ENCODE measurements around the gene GAD1.

Gene GAD1

DNA sequence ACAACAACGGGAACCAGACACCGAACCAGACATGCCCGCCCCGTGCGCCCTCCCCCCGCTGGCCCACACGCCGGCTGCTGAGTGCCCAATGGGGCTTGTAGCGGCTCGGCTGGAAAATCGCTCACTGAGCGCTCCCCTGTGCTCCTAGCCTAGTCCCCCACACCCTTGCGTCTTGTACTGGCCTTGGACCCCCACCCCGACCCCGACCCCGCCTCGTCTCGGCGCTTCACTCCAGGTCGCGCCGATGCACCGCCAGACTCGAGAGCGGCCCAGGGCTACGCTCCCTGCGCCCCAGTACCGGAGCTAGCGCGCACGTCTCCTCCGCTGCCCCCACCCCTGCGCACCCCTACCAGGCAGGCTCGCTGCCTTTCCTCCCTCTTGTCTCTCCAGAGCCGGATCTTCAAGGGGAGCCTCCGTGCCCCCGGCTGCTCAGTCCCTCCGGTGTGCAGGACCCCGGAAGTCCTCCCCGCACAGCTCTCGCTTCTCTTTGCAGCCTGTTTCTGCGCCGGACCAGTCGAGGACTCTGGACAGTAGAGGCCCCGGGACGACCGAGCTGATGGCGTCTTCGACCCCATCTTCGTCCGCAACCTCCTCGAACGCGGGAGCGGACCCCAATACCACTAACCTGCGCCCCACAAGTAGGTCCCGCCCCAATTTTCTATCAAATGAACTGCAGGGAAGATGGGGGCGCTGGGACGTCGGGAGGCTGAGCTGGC lies 1.5 kb downstream of the GAD1 start:
- DNase-seq (ENCODE audit: low read depth in 2 of 2), result no peak

DNA sequence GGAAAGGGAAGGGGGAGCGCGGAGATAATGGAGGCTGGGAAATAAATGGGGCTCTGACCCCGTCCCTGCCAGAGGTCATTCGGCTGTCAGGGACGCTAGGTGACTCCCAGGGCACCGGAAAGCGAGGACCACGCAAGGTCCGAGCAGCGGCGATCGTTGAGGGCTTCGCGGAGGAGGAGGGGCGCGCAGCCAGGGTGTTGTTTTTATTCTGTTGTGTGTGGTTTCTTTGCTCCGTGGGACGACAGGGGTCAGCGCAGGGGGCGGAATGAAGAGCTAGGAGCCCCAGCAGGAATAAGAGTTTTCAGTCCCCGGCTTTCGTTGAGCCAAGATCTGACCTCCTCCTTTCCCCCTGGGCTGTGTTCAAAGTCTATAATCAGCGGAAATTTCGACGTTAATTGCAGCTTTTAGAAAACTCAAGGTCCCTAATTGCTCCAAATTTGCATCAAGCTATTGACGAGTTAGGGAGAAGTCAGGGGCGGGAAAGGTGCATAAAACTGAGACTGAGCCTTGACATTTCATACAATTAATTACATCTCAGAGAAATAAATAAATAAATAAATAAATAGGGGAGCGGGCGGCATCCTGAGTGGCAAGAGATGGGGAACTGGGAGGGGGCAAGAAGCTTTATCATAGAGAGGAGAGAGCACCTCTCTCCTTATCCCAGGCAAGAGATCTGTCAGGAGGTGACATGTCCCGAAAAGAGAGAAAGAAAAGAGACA lies 2.2 kb downstream of the GAD1 start:
- DNase-seq (ENCODE audit: low read depth in 2 of 2), result no peak

DNA sequence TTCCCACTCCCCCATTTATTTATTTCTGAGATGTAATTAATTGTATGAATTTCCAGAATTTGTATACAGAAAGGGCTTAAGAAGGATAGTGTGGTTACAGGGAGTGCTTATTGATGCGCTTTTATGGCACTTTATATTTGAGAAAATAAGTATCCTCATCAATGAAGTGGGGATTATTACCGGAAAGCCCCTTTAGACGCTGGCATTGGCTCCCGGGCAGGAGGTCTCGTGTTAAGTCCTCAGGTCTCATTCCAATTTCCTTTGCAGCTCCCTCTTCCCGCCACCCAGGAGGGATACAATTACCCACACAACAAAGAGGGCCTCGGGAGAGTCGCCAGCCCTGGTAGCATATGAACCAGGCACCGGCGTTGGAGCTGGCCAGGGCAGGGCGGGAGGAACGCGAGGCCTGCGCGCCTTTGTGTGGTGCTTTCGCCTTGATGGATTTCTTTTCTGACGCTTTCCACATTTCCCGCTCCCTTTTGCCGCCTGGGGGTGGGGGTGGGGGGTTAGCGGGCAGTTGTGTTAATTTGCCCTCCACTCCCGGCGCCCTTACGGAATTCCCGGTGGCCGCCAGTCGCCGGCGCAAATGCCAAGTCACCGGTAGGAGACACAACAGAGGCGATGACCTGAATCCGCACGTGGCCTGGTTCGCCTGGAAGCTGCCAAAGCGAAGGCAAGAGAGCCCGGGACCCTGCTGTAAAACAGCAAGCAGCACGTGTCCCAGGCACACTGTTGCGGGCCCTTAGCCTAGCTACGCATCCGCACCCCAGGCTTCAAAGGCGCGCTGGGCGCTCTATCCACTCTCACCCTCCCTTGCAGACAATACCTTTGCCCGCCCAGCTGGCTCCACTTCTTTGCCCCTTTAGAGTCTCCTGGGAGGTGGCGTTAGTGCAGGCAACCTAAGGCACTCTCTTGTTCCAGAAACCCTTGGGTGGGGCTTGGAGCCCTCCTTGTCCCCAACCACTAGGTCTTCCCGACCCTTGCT lies 3.3 kb downstream of the GAD1 start:
- DNase-seq (ENCODE audit: low read depth in 2 of 2), result no peak

DNA sequence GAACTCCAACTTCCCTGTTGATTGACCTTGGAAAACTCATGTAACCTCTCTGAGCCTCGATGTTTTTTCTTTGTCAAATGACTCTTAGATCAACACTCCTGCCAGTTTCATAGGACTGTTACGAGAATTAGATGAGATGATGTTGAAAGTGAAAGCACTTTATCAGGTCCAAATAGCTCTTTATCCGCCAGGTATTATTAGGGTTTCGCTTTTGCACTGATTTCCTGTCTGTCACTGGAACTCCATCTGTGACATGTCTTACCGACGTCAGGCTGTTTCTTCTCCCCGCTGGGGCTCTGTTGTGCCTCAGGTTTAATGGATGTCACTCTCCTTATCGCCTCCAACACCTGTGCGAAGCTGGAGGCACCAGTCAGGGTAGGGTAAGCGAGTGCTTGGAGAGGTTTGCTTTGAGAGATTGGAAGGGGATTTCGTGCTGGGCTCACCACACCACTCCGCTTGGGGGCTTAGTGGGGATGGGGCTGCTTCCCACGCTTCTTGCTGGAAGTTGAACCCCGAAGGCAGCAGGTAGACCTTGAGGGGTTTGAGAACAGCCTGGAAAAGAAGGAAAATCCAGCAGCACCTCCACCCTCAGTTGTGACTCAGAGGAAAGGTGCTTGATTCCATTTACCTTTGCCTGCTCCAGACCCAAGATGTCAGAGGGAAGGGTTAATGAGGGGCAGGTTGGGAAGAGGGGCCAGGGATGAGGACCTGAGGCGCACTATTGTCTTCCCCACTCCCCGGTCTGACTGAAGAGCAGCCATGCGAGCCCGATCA lies 4.3 kb downstream of the GAD1 start:
- DNase-seq (ENCODE audit: low read depth in 2 of 2), result no peak

DNA sequence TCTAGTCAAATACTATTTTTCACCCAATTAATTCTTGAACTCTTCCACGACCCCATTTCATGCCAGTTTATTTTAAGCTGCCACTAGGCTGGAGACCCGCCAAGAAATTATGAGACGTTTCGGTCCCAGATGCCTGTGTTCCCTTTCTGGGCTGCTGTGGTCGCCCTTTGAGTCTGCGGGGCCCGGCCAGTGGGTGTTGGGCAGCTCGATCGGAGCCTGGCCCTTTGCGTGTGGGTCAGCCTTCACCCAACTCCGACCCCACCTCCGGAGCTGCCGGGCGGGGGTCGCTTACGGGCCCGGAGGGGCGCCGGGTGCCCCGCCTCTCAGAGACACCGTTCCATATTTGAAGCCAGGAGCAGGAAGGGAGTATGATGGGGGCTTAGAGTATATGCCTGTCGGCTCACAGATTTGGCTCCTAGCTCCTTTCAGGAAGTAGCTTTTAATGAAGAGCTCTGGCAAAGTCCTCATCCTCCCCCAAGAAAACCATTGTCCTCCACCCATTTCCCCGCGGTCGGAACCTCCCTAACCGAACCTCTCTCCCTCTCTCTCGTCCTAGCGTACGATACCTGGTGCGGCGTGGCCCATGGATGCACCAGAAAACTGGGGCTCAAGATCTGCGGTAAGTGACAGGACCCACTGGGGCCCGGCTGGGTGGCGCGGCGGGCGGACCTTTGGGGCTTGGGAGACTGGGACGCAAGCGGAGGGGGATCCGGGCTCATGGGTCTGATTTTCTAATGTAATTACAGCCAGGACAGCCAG lies 5.0 kb downstream of the GAD1 start:
- DNase-seq (ENCODE audit: low read depth in 2 of 2), result no peak

DNA sequence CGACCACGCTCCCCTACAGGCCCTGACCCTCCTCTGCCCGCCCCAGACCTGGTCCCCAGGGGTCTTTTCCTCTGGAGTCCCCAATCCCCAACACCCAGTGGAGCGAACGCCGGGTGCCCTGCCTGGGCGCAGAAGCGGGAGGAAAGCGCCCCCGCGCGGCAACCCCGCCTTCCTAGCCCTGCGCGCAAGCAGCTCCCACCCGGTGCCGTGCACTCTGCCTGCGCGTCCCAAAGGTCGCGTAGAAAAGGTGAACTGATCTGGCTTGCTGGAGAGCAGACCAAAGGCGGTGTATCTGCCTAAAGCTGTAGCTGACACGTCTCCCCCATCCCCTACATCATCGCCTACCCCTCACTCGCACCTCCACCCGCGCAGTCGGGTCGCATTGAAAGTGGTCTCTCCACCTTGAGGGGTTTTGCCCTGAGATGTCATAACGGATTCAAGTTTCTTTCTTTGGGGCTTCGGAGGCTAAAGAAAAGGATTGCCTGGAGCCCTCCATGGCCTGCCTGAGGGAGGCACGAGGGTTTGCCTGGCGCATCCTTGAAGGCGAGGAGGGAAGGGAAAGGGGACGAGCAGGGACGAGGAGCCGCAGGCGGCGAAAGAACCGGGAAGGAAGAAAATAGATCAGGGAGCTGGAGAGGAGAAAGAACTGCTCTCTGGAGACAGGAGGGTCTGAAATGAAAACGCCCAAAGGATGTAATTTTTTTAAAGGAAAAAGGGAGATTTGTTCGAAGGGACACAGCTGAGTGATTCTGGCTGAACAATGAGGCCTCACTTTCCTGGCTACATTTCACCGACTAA lies 5.8 kb downstream of the GAD1 start:
- DNase-seq (ENCODE audit: low read depth in 2 of 2), result no peak

DNA sequence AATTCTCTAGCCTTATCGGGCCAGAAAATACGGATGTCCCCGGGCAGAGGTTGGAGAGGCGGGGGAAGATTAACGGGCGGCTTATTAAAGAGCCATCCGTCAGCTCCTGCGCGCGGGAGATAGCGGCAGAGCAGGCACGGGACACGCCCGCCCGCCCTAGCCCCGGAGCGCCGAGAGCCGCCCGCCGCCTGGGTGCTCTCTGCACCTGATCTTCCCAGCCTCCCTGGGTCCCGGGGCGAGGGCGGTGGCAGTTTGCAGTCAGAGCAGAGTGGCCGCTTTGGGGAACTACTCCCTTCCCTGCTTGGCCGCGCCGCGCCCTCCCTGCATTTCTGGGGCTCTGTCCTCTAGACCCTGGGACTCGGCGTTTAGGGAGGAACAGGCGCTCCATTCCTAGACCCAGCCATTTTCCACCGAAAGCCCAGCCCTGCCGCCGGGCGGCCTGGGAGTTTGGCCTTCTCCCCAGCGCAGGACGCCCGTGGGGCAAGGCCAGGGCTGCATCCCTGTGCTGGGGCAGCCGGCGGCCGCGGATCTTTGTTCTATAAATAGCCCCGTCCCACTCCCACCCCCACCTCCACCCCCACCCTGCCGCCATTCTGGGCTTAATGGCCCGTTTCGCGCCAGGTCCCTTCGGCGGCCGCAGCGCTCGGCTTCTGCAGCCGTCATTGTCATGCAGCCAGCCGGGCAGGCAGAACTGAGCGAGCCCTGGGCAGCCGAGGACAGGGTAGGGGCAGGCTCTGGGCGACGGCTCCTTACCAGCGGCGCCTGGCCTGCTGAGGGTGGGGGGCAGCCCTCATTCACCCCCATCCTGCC lies 6.6 kb downstream of the GAD1 start:
- DNase-seq (ENCODE audit: low read depth in 2 of 2), result no peak

DNA sequence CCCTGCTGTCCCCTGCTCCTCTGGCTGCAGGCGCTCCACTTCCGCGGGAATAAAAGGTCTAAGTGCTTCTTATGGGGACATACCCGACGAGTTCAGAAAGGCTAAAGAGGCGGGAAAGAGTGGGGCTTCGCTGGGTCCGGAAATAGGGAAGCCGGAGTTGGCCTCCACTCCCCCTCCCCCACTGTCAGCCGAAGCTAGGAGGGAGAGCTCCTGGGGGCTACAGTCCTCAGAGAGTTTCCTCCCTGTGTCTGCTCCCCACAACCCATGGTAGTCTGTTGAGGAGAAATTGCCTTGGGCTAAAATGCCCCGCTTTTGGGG lies 7.2 kb downstream of the GAD1 start:
- DNase-seq (ENCODE audit: low read depth in 2 of 2), result no peak

DNA sequence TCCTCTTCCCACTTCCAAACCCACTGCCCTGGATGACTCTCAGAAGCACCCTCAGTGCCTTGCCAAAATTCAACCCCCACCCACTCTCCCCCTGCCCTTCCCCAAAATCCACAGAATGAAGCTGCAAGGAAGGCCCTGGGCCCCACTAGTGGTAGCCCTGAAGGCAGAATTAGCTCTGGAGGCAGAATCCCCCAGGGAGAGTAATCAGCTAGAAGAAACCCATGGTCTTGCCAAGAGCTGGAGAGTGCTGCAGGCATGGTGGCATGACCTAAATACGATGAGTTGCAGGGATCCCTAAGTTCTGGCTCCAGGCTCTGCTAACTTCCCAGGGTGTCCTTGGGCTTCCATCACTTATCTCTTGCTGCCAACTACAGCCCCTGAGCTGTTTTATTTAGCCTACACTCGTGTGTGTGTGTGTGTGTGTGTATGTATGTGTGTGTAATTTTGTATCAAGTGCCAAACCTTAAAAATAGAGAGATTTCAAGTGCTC lies 7.9 kb downstream of the GAD1 start:
- no peak for DNase-seq (ENCODE audit: low read depth in 2 of 2)

DNA sequence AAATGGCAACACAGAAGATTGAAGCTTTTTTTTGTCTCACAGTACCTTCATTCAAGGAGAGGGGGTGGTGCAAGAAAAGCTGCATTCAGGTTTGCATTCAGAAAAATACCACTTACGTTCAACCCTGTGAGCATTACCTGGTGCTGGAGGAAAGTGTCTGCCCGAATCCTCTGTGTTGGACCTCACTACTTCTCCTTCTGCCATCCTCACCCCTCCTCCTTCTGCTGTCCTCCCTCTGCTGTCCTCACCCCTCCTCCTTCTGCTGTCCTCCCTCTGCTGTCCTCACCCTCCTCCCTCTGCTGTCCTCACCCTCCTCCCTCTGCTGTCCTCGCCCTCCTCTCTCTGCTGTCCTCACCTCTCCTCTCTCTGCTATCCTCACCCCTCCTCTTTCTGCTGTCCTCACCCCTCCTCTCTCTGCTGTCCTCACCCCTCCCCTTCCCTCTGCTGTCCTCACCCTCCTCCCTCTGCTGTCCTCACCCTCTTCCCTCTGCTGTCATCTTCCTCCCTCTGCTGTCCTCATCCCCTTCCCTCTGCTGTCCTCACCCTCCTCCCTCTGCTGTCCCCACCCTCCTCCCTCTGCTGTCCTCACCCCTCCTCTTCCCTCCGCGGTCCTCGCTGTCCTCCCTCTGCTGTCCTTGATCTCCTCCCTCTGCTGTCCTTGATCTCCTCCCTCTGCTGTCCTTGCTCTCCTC lies 11.3 kb downstream of the GAD1 start:
- no peak for DNase-seq (ENCODE audit: low read depth in 2 of 2)

DNA sequence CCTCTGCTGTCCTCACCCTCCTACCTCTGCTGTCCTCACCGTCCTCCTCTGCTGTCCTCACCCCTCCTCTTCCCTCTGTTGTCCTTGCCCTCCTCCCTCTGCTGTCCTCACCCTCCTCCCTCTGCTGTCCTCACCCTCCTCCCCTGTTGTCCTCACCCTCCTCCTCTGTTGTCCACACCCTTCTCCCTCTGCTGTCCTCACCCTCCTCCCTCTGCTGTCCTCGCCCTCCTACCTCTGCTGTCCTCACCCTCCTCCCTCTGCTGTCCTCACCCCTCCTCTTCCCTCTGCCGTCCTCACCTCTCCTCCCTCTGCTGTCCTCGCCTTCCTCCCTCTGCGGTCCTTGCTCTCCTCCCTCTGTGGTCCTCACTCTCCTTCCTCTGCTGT lies 11.8 kb downstream of the GAD1 start:
- DNase-seq (ENCODE audit: low read depth in 2 of 2), result no peak

DNA sequence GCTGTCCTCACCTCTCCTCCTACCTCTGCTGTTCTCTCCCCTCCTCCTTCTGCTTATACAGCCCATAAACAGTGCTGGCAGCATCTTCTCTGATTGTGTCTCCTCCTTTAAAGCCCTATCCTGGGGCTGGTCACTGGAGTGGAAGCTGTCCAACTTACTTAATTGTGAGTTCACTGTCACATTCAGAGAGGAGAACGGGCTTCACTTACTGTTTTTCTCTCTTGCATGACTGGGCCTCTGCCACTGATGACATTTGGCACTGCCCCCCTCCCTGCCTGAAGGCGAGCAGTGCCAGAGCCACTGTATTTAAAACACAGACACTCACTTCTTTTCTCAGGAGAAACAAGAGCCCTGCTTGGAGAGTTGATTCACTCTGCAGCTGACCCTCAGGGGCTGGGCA lies 12.3 kb downstream of the GAD1 start:
- DNase-seq (ENCODE audit: low read depth in 2 of 2), result no peak

DNA sequence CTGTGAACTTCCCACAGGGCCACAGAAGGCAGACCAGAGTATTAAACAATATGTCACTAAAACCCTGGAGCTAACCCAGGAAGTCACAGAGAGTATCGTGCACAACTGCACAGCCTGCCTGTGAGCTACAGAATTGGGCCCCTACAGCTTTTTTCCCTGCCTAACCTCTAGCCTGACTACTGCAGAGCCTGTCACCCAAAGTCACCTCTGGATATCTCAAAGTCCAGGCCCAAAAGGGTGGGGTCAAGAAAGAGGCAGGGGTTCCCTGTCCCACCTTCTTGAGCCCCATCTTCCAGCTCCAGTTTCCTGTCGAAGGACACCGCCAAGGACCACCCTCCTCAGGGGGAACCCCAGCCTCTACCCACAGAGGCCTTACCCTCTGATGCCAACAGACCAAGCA lies 13.5 kb downstream of the GAD1 start:
- no peak for DNase-seq (ENCODE audit: low read depth in 2 of 2)

DNA sequence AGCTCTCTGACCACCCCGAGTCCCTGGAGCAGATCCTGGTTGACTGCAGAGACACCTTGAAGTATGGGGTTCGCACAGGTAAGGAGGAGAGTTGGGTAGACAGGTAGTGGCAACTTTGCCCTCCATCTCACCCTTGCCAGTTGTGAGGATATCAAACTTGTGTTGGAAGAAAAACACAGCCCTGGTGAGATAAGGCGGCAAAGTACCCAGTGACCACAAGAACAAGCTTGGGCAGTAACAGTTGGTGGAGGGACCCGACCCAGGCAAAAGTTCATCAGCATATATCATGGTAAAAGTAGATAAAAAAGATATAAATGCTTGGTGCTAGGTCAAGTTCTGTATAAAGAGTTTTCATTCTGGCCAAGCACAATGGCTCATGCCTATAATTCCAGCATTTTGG lies 14.4 kb downstream of the GAD1 start:
- DNase-seq (ENCODE audit: low read depth in 2 of 2), result no peak

DNA sequence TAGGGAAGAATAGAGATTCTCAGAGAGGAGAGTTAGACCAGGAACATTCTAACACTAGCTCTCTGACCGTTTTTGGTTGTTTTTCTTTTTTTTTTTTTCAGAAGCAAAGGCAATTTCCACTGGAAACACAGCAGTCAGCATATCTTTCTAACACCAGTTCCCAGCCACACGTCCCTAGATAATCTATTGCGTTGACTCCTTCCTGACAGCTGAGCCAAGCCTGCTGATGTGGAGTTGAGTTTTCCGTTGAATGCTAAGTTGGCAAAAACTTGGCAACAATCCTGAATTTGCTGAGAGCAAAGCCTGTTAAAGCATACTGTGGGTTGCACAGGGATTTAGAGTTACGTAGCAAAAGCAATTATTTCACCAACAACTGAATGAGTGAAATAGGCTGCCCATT lies 19.3 kb downstream of the GAD1 start:
- no peak for DNase-seq (ENCODE audit: low read depth in 2 of 2)

DNA sequence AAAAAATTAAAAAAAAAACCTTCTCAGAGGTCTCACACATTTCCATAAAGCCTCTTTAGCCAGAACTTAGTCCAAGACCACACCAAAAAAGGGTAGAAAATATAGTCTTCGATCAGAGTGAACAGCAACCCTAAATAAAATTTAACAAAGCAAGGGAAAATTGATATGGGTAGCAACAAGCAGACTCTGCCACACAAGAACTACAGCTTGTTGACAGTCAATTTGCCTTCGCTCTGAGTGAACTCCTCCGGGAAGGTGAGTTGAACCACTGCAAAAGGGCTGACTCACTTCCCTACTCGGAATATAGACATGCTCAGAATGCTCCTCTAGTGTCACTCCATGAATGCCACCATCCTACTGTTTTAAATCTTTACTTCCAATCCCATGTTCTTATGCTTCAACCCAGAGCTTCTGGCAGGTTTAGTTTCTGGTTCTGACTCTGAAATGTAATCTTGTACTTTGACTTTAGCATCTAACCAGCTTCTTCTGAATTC lies 24.1 kb downstream of the GAD1 start:
- no peak for DNase-seq (ENCODE audit: low read depth in 2 of 2)

DNA sequence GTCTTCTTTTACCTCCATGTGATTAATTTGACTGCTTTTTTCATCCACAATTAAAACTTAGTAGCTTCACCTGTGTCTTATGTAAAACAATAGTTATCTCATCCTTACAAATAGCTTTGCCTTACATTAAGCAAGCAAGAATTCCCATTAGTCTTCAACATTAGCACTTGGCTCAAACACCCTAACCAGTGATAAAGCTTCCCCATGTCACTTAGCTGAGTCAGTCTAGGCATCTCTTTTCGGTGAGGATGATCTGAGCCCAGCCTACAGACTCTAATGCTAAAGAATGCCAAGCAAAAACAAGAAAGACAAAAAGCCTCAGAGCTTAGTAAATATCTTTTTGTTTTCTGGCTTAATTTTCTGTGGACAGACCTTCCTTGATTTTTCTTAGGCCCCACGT lies 26.1 kb downstream of the GAD1 start:
- no peak for DNase-seq (ENCODE audit: low read depth in 2 of 2)

DNA sequence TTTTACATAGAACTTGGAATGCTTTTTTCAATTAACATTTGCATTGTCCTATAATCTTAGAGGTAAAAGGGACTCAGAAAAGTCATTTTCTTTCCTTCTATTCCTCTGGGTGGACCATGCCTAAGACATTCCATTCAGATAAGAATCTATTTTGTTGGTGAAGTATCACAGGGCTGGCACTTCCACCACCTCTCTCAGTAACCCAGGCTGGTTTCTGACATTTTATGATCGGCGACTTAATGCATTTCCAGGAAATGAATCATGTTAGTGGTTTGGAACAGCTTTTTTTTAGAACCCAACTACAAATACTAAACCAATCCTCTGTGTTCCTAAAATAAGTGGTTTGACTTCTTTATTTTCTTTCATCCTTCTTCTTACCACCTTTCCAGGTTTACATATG lies 27.0 kb downstream of the GAD1 start:
- no peak for DNase-seq (ENCODE audit: low read depth in 2 of 2)
